DMS53 (cell line): ENCODE measurements around the gene CBX8.

ENCODE experiments used
- DNase-seq: peaks from one replicate; lab custom pipeline; 2025; lab: John Stamatoyannopoulos, UW

Gene CBX8

GRCh38 chr17:79804856-79805696 is 8.2 kb upstream of the CBX8 start:
- DNase-seq: no peak

DNA sequence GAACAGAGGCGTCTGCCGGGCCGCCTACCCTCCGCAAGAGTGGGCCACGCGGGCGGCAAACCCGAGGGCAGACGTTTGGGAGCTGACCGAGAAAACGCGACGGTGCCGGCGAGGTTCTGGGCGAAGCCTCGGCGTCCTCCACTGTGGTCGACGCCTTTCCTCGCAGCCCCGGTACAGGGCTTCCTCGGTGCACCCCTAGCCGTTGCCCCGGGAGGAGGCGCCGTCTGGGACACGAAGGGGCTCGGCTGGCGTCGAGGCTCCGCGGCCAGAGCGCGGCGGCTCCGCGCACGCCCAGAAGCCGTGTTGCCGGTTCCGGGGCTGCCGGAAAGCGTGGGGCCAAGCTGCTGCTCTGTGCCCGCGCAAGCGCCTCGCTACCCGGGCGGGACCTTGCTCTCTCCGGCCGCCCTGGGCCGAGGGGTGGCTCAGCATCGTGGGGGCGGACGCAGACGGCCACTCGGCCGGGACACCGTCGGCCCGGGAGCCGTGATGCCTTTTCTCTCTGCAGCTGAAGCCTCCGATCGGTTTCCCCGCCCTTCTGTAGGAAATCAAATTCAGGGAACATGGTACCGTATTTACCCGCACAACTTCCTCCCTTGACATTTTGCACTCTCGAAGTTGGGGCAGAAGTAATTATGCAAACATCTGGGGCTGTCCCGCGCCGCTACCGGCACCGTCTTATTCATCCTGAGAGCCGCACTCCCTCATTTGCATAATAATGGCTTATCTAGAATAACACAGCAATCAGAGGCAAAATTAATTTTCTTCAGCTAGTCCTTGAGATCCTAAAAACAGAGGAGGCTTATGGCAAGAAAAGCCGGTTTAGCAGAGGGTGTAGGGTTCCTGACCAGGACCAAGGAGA is 7.3 kb upstream of the CBX8 start:
- peak; percentile 57 for DNase-seq

DNA sequence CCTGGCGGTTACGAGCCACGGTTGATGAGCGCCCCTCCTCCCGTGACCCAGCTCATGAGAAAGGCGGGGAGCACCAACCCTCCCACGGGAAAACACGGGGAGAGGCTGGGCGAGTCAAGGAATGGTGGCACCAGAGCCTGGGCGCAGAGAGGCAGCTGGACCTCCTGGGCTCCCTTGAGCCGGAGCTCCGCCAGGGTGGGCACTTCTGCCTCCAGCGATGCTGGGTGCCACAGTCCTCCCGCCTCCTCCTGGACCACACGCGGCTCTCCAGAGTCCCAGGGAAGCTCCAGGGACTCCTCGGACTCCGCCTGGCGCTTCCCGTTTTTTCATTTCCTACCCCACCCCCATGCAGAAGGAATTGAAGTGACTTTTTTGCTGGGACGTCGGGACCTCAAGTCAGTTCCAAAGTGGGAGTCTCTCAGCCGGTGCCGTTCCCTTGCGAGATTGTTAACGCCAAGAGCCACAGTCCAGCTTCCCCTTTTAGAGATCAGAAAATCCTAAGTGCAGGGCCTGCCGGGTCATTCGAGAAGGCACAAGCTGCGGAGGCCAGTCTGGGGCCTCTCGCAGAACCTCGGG is 6.6 kb upstream of the CBX8 start:
- DNase-seq: no peak

DNA sequence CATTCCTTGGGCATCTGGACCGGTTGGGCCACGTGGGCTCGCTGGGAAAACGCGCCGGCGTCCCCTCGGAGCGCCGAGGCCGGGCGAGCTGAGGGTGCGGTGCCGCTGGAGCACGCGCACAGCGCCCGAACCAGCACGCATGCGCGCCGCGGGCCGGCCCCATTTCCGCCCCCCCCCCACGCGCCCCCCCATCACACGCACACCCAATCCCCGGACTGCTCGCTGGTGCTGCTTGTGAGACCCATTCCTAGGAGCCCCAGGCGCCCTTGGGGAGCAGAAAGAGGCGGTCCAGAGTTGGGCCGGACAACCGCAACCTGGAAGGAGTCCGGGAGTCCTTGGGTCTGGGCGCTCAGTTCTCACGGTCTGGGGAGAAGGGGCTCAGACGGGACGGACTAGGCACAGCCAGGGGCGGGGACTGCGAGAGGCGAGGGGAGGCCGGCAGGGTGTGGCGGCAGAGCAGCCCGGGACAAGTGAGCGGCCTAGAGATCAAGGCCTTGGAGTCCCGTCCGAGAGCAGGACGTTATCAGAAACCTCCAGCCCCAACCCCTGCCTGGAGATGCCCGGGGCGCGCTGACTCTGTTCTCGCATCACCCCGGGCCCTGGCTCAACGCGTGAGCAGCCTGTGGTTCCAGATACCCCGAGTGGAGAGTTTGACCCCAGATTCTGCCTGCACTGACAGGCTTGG is 6.0 kb upstream of the CBX8 start:
- peak; percentile 34 for DNase-seq

GRCh38 chr17:79802039-79802735 is 5.3 kb upstream of the CBX8 start:
- DNase-seq: no peak

DNA sequence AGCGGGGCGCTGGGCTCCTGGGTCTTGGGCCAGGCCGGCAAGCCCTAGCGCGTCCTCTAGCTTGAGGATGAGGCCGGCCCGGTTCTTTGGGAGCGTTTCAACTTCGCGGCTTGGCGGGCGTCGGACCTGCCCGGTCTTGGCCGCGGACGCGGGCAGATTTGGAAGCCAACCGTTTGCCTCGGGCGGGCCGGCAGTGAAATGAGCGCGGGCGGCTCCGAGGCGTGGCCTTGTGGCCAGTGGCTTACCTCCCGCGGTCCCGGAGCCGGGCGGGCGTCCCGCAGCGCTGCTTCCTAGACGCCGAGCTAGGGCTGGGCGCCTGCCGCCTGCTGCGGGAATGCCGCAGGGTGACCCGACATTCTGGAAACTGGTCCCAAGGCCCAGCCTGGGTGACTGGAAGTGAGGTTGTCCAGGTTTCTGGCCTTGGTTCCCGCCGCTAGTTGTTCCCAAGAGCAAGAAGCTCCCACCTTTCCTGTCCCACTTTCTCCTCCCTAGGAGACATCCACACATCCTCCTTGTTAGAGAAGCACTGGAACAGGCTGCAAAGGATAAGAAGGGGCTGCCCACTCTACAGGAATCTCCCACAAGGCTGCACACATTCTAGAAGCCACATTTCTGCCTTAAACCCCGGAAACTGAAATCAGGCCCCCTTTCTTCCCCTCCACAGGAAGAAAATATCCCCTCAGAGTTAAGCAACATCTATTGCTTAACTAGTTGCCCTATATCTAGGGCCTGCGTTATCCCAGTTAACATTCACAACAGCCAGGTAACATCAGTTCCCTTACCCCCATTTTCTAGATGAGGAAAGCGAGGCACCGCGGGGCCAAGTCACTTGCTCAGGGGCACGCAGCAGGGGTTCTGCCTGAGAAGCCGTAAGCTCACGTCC is 4.5 kb upstream of the CBX8 start:
- peak; percentile 69 for DNase-seq

GRCh38 chr17:79800325-79801155 is 3.7 kb upstream of the CBX8 start:
- DNase-seq: peak; percentile 86

- DNase-seq: peak; percentile 42
Observed at GRCh38 chr17:79799538-79800324, 2.9 kb upstream of the CBX8 start.

- peak; percentile 32 for DNase-seq
Observed at GRCh38 chr17:79799174-79799537, 2.3 kb upstream of the CBX8 start.

DNA sequence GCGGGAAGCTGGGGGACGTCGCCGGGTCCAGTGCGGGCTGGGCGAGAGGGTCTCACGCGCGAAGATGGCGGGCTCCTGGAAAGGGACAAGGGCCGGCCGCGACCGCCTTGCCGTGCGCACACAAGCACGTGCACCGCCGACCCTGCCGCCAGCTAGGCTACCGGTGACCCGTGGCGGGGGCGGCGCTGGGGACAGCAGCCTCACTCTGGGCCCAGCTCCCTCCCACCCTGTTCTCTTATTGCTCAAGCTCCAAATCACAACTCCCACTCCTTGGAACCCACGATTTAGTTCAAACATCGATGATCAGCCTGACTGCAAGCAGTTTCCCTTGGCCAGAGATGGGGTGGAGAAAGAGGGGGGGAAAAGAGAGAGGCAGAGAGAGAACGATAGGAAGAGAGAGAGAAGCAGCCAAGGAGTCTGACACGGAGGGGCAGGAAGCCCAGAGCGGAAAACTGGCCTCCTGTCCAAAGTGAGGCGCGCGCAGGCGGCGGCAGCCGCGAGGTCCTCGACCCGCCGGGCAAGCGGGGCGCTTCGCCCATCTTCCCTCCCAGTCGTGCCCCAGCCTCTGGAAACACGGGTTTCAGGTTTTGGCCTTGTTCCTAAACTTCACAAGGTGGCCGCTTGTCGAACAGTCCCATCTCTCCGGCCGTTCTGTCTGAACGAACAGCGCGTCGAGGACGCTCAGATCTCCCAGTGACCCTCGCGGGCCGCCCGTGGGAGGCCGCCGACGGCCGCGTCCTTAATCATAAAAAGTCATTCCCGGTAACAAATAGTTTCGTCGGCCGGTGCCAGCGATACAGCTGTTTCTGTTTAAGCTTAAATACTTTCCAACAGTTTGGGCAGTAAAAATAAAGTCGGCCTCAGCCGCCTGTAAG is 1.7 kb upstream of the CBX8 start:
- peak; percentile 77 for DNase-seq

- DNase-seq: peak; percentile 77
Observed at GRCh38 chr17:79797492-79798298, 818 bp upstream of the CBX8 start.

GRCh38 chr17:79796444-79796762 is 474 bp downstream of the CBX8 start:
- DNase-seq: no peak

DNA sequence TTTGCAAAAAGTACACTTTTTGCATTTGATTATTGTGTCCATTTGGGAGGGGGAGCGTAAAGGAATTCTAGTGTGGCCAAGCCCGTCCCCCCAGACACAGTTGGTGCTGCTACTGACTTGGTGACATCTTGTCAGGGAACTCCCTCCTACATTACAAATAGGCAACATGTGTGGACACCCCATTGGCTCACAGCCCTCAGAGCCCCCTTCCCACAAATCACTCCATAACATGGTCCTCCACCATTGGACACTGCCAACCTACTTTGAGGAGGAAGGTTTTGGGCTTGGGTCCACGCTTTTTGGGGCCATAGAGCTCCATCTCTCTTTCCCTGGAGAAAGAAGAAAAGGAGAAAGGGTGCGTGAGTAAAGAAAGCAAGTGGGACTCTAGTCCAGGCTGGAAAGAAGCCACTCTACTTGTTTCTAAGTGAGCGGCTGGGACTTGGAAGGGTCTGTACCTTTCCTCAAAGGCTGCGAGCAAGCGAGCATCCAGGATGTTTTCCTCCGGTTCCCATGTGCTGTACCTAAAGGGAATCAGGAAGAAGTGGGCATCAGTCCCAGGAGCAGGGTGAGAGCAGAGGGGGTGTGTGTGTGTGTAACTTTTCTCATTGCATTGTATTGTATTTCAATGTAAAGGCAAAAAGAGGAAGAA is 958 bp downstream of the CBX8 start:
- no peak for DNase-seq

- DNase-seq: no peak
Observed at GRCh38 chr17:79794659-79795511, 2.0 kb downstream of the CBX8 start.

DNA sequence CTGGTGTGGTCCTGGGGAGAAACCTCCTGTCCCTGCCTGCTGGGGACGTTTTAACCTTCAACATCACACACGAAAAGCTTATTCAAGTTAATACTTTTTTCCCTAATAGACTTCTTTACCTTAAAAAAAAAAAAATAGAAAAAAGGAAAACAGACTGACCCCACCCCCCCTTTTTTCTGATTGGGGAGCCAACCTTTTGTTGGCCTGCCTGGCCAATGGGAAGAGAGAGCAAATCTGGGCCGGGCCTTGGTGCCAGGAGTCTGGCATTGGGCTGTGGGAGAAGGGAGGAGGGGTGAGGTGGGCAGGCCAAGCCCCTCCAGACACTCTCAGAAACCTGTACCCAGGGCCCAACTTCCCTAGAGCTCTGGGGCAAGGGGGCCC is 3.0 kb downstream of the CBX8 start:
- DNase-seq: no peak
